ENCODE measurements around the gene SDF2L1.
A peak's percentile ranks its signal among the peaks of the same experiment; 100 is the strongest.

Gene SDF2L1

GRCh38 chr22:21652010-21652546 lies 10.0 kb downstream of the SDF2L1 start:
- Histone ChIP-seq H3K9ac (ENCODE audit: insufficient read length, low read depth) (peak overlapping the region; percentile 88), H3K9me3 (ENCODE audit: insufficient read depth, low read length) (no peaks in the 10 kb centered on the region), H3K27me3 (ENCODE audit: insufficient read depth, insufficient read length) (no peaks in the 10 kb centered on the region), H3K4me3 (ENCODE audit: insufficient read length, low read depth) (peak overlapping the region; percentile 76), H3K36me3 (ENCODE audit: insufficient read depth, insufficient read length, low read length) (peaks cover 24% of the 10 kb centered on the region), H3K4me1 (ENCODE audit: insufficient read depth, insufficient read length) (peaks cover 7% of the 10 kb centered on the region)
- TF ChIP-seq ZNF274 (IDR thresholded peaks at IDR 0.05; ENCODE audit: low read depth, low read length) (no peak), YY1 (IDR thresholded peaks at IDR 0.05; ENCODE audit: insufficient read depth, insufficient read length) (no peak), SUZ12 (IDR thresholded peaks at IDR 0.05; ENCODE audit: extremely low read depth, insufficient read depth, insufficient read length) (no peak)
- DNase-seq (ENCODE audit: low read depth, low spot score): no peak

GRCh38 chr22:21652547-21653545 lies 10.7 kb downstream of the SDF2L1 start:
- no peaks in the 10 kb centered on the region for H3K9me3 ChIP-seq (ENCODE audit: insufficient read depth, low read length)
- no peaks in the 10 kb centered on the region for H3K27me3 ChIP-seq (ENCODE audit: insufficient read depth, insufficient read length)
- no peak for TF ChIP-seq ZNF274 (IDR thresholded peaks at IDR 0.05; ENCODE audit: low read depth, low read length)
- no peak for TF ChIP-seq YY1 (IDR thresholded peaks at IDR 0.05; ENCODE audit: insufficient read depth, insufficient read length)
- TF ChIP-seq SUZ12 (IDR thresholded peaks at IDR 0.05; ENCODE audit: extremely low read depth, insufficient read depth, insufficient read length): no peak
- peak overlapping the region; percentile 76 for H3K4me3 ChIP-seq (ENCODE audit: insufficient read length, low read depth)
- H3K4me1 ChIP-seq (ENCODE audit: insufficient read depth, insufficient read length): peaks cover 7% of the 10 kb centered on the region
- peaks cover 24% of the 10 kb centered on the region for H3K36me3 ChIP-seq (ENCODE audit: insufficient read depth, insufficient read length, low read length)
- peak overlapping the region; percentile 88 for H3K9ac ChIP-seq (ENCODE audit: insufficient read length, low read depth)
- DNase-seq (ENCODE audit: low read depth, low spot score): no peak

GRCh38 chr22:21657020-21657359 lies 14.9 kb downstream of the SDF2L1 start:
- no peak for DNase-seq (ENCODE audit: low read depth, low spot score)
- H3K4me3 ChIP-seq (ENCODE audit: insufficient read length, low read depth): peak overlapping the region; percentile 2
- H3K9me3 ChIP-seq (ENCODE audit: insufficient read depth, low read length): no peaks in the 10 kb centered on the region
- peaks cover 19% of the 10 kb centered on the region for H3K36me3 ChIP-seq (ENCODE audit: insufficient read depth, insufficient read length, low read length)
- peak overlapping the region; percentile 27 for H3K9ac ChIP-seq (ENCODE audit: insufficient read length, low read depth)
- TF ChIP-seq ZNF274 (IDR thresholded peaks at IDR 0.05; ENCODE audit: low read depth, low read length) (no peak), SUZ12 (IDR thresholded peaks at IDR 0.05; ENCODE audit: extremely low read depth, insufficient read depth, insufficient read length) (no peak), YY1 (IDR thresholded peaks at IDR 0.05; ENCODE audit: insufficient read depth, insufficient read length) (no peak)
- no peaks in the 10 kb centered on the region for H3K27me3 ChIP-seq (ENCODE audit: insufficient read depth, insufficient read length)
- peaks cover 4% of the 10 kb centered on the region for H3K4me1 ChIP-seq (ENCODE audit: insufficient read depth, insufficient read length)

DNA sequence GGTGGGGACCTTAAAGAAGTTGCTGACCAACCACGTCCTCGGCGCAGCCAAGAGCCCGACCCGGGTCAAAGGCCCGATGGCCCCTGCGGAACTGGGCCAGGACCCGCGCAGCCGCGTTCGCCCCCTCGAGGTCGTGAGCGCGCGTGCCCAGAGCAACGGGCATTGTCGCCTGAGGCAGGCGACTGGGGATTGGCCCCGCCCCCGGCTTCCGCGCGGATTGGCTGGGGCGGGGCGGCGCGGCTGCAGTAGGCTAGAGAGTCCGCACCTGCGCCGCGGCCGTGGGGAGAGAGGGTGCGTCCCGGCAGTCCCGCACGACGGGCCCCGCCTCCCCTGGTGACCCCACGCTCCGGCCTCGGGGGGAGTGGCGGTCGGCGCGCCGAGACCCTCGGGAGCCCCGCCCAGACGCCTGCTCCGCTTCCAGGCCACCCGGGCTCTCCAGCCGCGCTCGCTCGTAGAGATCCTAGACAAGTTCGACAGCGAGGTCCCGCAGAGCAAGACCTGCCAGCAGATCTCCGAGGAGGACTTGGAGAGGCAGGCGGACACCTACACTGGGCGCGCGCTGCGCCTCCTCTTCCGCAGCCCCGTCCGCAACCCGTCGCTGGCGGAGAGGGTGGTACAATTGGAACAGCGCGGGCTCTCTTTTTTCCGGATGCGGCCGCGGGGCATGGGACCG lies 15.4 kb downstream of the SDF2L1 start:
- H3K4me3 ChIP-seq (ENCODE audit: insufficient read length, low read depth): peak overlapping the region; percentile 61
- peak overlapping the region; percentile 83 for H3K9ac ChIP-seq (ENCODE audit: insufficient read length, low read depth)

GRCh38 chr22:21659864-21660525 lies 17.9 kb downstream of the SDF2L1 start:
- H3K4me1 ChIP-seq (ENCODE audit: insufficient read depth, insufficient read length): peaks cover 4% of the 10 kb centered on the region
- TF ChIP-seq ZNF274 (IDR thresholded peaks at IDR 0.05; ENCODE audit: low read depth, low read length) (no peak), SUZ12 (IDR thresholded peaks at IDR 0.05; ENCODE audit: extremely low read depth, insufficient read depth, insufficient read length) (no peak)
- peaks cover 2% of the 10 kb centered on the region for H3K36me3 ChIP-seq (ENCODE audit: insufficient read depth, insufficient read length, low read length)
- H3K9me3 ChIP-seq (ENCODE audit: insufficient read depth, low read length): no peaks in the 10 kb centered on the region
- no peak overlapping the region for H3K9ac ChIP-seq (ENCODE audit: insufficient read length, low read depth)
- H3K4me3 ChIP-seq (ENCODE audit: insufficient read length, low read depth): no peak overlapping the region
- DNase-seq (ENCODE audit: low read depth, low spot score): no peak
- no peaks in the 10 kb centered on the region for H3K27me3 ChIP-seq (ENCODE audit: insufficient read depth, insufficient read length)

More for the DNA sequence above, 15.4 kb downstream of the SDF2L1 start:
- peaks cover 19% of the 10 kb centered on the region for H3K36me3 ChIP-seq (ENCODE audit: insufficient read depth, insufficient read length, low read length)
- H3K27me3 ChIP-seq (ENCODE audit: insufficient read depth, insufficient read length): no peaks in the 10 kb centered on the region
- no peak for DNase-seq (ENCODE audit: low read depth, low spot score)
- peaks cover 4% of the 10 kb centered on the region for H3K4me1 ChIP-seq (ENCODE audit: insufficient read depth, insufficient read length)
- H3K9me3 ChIP-seq (ENCODE audit: insufficient read depth, low read length): no peaks in the 10 kb centered on the region
- TF ChIP-seq SUZ12 (IDR thresholded peaks at IDR 0.05; ENCODE audit: extremely low read depth, insufficient read depth, insufficient read length) (no peak), YY1 (IDR thresholded peaks at IDR 0.05; ENCODE audit: insufficient read depth, insufficient read length) (no peak), ZNF274 (IDR thresholded peaks at IDR 0.05; ENCODE audit: low read depth, low read length) (no peak)

DNA sequence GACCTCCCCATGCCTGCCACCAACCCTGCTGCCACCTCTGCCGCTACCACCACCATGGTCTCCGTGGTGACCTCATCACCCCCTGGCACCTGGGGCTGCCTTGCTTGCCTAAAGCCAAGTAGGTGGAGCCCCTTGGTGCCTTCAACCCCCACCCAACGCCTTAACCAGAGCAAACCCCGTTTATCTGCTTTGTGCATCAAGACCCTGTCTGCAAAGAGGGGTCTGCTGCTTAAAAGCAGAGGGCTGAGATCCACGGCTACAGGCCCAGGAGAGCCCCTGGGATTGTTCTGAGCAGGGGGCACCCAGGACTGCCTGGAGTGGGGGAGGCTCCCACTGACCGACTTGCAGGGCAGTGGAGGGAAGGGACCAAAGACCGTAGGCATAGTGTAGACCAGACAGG lies 18.8 kb downstream of the SDF2L1 start:
- no peak overlapping the region for H3K9ac ChIP-seq (ENCODE audit: insufficient read length, low read depth)
- DNase-seq (ENCODE audit: low read depth, low spot score): no peak
- TF ChIP-seq SUZ12 (IDR thresholded peaks at IDR 0.05; ENCODE audit: extremely low read depth, insufficient read depth, insufficient read length) (no peak), YY1 (IDR thresholded peaks at IDR 0.05; ENCODE audit: insufficient read depth, insufficient read length) (no peak), ZNF274 (IDR thresholded peaks at IDR 0.05; ENCODE audit: low read depth, low read length) (no peak)
- H3K36me3 ChIP-seq (ENCODE audit: insufficient read depth, insufficient read length, low read length): peaks cover 2% of the 10 kb centered on the region
- H3K4me3 ChIP-seq (ENCODE audit: insufficient read length, low read depth): no peak overlapping the region
- peaks cover 4% of the 10 kb centered on the region for H3K4me1 ChIP-seq (ENCODE audit: insufficient read depth, insufficient read length)
- H3K27me3 ChIP-seq (ENCODE audit: insufficient read depth, insufficient read length): no peaks in the 10 kb centered on the region
- H3K9me3 ChIP-seq (ENCODE audit: insufficient read depth, low read length): no peaks in the 10 kb centered on the region
